ENCODE measurements around the gene TNPO1.
"Not testable (repeated sequence)": the region's sequence is repeated elsewhere in the genome, so short reads cannot be mapped to it uniquely, and the experiment has no call there.

The TNPO1 gene

GRCh38 chr5:72855821-72856220, 39.4 kb downstream of the TNPO1 start:
- no peak for DNase-seq

DNA sequence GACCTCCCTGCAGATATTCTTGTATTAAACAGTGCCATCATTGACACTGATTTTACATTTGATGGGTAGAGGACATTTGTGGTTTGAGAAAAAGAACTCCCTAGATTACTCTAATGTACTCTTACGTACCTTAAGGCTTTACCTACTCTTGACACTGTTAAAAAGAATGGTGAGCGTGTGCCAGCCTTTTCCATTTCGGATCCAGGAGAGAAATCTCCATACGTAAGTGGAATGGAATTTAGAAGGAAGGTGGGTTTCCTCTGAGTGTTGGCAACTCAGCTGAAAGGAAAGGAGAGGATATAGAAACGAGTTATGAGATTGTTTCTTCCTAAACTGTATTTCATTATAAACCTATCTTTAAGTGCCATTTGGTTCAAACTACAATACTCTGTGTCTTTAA, 40.9 kb downstream of the TNPO1 start:
- DNase-seq, result no peak

DNA sequence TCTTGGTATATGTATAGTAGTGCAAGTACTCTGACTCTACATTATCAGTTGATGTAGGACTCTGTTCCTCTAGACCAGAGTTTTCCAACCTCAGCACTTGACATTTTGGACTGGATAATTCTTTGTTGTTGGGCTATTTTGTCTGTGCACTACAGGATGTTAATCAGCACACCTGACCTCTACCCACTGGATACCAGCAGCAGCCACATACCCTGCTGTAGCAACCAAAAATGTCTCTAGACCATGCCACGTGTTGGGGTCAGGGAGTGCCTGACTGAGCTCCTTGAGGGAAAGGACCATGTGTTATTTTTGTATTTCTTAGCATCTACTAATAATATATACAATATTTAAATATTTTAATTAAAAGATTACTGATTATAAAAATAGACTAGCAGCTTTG, 42.7 kb downstream of the TNPO1 start:
- no peak for DNase-seq

DNA sequence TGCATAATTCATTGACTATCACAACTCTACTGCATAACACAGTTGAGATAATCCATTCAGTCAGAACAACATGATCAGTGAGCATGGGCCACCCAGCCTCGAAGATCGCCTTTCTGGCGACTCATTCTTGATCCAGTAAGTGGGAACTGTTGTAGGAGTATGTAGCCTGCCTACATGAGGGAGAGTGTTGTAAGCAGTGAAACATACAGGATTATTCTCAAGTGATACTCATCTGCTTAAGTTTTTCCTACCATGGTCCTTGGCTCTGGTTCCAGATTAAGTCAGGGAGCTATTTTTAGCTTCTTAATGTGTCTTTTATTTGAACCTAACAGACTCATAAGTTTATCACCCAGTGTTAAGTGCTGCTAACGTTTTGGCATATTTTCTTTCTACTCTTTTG, 44.0 kb downstream of the TNPO1 start:
- DNase-seq, result no peak

GRCh38 chr5:72871366-72872024, 55.0 kb downstream of the TNPO1 start:
- no peak for DNase-seq

GRCh38 chr5:72878854-72879253, 62.4 kb downstream of the TNPO1 start:
- no peak for DNase-seq

- DNase-seq, result no peak
Observed at GRCh38 chr5:72882989-72883388, 66.5 kb downstream of the TNPO1 start.

GRCh38 chr5:72883850-72884249, 67.4 kb downstream of the TNPO1 start:
- DNase-seq, result no peak

DNA sequence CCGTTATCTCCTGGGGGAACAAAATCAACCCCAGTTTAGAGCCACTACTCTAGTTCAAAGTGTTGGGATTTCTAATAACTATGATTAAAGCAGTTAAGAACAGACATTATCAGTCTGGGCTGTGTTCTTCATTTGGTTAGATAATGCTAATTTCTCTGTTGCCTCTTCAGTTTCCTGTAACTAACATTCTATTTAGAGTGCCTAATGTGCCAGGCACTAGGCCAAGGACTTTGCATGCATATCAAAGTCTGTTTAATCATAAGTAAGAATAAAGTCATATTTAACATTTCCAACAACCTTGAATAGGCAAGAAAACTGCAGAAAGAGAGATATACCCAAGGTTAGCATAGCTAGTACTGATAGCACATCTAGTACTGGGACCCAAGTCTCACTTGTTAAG, 68.4 kb downstream of the TNPO1 start:
- no peak for DNase-seq

DNA sequence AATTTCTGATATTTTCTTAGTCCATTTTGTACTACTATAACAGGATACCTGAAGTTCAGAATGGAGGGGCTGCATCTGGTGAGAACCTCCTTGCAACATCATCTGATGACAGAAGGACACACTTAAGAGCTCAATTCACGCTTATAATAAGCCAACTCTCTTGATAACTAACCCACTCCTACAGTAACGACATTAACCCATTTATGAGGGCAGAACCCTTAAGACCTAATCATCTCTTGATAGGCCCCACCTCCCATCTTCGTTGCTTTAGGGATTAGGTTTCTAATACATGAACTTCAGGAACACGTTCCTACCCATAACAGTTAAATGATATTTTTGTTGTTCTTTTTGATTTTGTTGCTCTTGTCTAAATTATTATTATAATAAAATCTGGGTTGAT, 69.4 kb downstream of the TNPO1 start:
- DNase-seq, result no peak

DNA sequence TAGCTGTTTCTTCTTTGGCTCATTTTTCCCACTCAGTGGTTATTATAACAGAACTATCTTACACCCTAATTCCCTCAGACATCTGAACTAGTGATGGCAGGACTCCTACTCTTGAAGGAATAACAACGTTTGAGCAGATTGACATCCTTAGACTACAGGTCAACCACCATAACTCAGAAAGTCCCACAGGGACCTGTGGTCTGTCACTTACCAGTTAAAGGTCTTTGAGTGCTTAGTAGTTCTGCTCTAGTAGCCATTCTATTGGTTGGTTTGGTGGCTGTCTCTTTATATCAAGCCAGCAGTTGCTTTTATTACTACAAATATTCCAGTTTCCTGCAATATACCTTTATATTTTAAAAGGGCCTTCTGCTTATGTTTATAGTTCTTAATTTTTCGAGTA, 72.1 kb downstream of the TNPO1 start:
- DNase-seq, result no peak

DNA sequence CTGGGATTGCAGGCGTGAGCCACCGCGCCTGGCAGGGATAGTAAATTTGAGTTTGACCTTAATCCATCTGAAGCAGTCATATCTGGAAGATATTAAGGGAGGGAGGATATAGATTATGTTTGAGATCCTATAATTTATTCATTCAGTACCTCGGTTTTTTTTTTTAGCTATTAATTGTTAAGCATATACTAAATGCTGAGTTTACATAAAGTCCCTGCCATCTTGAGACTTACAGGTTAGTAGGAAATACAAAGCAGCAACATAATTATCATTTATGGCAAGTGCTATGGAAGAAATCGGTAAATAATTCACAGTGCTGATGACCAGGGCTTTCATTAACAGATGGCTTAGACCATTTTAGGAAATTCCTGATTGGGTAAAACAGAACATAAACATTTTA, 72.9 kb downstream of the TNPO1 start:
- DNase-seq, result no peak

DNA sequence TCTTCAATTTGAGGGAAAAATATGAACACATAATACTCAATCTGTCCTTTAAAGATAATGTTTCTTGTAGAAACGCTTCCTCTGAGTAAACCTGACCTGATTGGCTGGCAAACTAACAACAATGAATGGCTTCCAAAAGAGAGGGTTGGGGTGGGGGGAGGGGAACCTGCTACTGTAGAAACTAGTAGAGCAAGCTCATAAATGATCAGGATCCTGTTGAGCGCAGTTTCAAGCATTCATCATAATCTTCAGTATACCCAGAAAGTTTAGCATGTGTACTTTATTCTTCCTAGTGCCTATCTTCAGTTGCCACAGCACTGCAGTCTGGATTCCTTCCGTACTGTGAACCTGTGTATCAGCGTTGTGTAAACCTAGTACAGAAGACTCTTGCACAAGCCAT, 76.4 kb downstream of the TNPO1 start:
- no peak for DNase-seq

DNA sequence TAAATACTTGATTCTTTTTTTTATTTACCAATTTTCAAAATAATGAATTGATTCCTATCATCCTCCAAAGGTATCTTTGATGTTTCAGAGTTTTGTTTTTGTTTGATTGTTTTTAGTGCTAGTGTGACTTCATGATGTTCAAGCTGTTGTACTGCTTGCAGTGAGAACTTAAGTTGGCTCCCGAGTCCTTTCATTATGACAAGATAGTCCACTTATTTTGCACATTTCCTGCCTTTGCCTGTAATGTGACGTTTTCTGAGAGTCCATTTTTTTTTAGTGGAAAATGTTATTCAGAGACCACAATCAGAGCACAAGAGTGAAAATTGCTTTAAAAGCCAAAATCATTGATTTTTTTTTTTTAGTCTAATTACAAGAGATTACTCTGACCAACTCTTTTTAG, 79.3 kb downstream of the TNPO1 start:
- no peak for DNase-seq

DNA sequence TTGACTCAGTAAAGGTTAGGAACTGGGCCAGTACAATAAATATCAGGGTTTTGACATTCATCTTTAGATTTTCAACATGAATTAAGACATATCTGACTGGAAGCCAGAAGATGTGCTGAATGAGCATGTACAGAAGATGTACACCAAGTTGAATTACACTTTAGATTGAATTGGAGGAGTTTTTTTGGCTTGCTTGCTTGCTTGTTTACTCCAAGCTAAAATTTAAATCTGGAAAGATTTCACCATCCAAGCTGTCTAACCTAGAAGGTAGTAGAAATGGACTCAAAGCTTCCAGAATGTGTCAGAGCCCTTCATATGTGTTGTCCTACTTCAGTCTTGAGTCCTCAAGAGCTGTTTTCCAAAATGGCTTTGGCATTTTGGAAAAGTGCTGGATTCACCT, 90.3 kb downstream of the TNPO1 start:
- peak; percentile 41 for DNase-seq

GRCh38 chr5:72908664-72909063, 92.2 kb downstream of the TNPO1 start:
- no peak for DNase-seq

GRCh38 chr5:72917371-72917776, 100.9 kb downstream of the TNPO1 start:
- DNase-seq, result no peak

- DNase-seq, result no peak
Observed at GRCh38 chr5:72920690-72921502, 104.4 kb downstream of the TNPO1 start.

DNA sequence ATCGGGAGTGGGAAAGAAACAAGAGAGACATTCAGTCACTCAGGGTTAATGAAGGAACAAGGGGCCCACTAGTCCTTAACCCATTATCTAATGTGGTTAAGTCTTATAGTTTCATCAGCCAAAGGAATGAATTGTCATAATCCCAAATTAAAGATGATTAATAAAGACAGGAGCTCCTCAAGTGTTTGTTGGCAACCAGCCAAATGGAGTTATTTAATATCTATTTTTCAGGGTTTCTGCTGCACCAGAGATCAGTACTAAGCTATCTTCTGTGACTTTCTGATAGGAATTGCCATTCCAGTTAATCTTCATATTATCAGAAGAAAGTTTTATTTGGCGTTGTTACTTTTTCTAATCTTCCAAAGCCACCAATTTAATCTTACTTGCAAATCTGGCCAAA, 105.4 kb downstream of the TNPO1 start:
- DNase-seq, result no peak

GRCh38 chr5:72922422-72922821, 106.0 kb downstream of the TNPO1 start:
- no peak for DNase-seq

- no peak for DNase-seq
Observed at GRCh38 chr5:72925336-72926010, 109.0 kb downstream of the TNPO1 start.

GRCh38 chr5:72932686-72933085, 116.2 kb downstream of the TNPO1 start:
- DNase-seq, result not testable (repeated sequence)

- DNase-seq, result not testable (repeated sequence)
Observed at GRCh38 chr5:72934953-72935725, 118.7 kb downstream of the TNPO1 start.
